Lower leg skin (tissue), 4 donors: ENCODE results near the gene SLC39A13. TPM values are rescaled to one million over a fixed set of nuclear protein-coding genes. Genes with fewer than 3 reads are reported as not detected.

Experiments
- DNase-seq, 2 donors: peaks; one replicate each; pipeline ENCODE4 v3.0.0-alpha.2; 2019; ENCODE audit warnings: low spot score in 2 of 2
- H3K4me3 ChIP-seq: fragments of 200-600 bp; sonication (generic); 2 replicates; pipeline ENCODE4 v1.5.1; 2017; ENCODE audit warnings: mild to moderate bottlenecking, low read depth; ENCODE audit not compliant: poor library complexity, severe bottlenecking
- POLR2A ChIP-seq, 2 donors: fragments of 450-650 bp; IDR thresholded peaks; one replicate each; pipeline ENCODE4 v1.6.1; 2016 to 2017; ENCODE audit warnings: antibody characterized with exemption in 2 of 2, mild to moderate bottlenecking in 1 of 2, moderate library complexity in 1 of 2
- WGBS, 2 donors: methylation state at CpG; one replicate each; pipeline ENCODE4 v1.1.5; 2018; 5-methylcytosine and 5-hydroxymethylcytosine counted together
- intact Hi-C: fragments of 100-400 bp; cut with DNase I; formaldehyde crosslinking; loops from one replicate; pipeline ENCODE4 v1.15.0; 2023; ENCODE audit warnings: low total_unique reads
- total RNA-seq, 4 donors: library from RNA; depleted of rRNA; stranded (reverse); fragments of >200 nt; gene quantifications; one replicate each; pipeline ENCODE4 v1.1.0, GENCODE V29; 2016
- TF ChIP-seq, protein P1 (sequence below), 3 donors: fragments of 450-650 bp; IDR thresholded peaks; one replicate each; pipeline ENCODE4 v1.5.1; 2016; ENCODE audit warnings: antibody characterized with exemption in 3 of 3, mild to moderate bottlenecking in 3 of 3, moderate library complexity in 2 of 3

Gene SLC39A13
- total RNA-seq, 4 donors from 2014 or later, result 22.9 to 59.2 (median 46.4) TPM

DNA sequence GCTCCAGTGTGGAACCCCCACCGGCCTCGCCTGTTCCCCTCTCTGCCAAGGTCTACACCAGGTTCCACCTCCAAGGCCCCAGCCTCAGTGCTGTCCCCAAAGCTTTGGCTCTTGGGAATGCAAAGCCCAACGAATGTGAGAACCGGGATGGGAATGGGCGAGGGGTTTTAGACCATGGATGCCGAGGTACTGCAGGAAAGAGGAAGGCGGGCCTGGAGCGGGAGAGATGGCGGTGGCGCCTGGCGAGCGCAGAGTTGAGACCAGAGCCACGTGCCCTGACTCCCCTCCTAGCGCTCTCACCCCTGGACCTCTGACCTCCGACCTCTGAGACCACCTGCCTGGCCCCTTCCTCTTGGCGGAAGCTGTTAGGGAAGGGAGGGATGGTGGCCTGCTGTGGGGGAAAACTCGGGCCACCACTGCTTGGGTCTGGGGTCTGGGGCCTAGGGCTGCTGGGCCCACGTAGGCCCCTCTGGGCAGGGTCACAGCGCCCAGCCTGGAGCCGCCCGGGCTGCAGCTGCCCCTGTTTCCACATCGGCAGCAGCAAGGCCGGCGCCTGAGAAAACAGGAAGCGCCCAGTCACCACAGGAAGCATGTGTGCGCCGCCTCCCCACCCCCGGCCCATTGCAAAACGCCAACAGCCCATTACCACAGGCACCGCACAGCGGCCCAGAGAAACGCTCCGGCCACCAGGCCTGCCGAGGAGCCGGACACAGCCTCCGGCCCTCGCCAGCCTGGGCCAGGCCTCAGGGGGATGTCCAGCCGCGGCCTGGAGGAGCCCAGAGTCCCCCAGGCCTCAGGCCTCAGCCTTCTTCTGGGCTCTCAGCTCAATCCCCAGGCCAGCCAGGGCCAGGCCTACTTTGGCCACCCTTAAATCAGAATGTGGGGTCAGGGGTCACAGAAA is 13.8 kb upstream of the SLC39A13 start:
- intact Hi-C loops, result no loop called here
- H3K4me3 ChIP-seq, result no peak overlapping the region
- no peak for TF ChIP-seq POLR2A (IDR thresholded peaks at IDR 0.05)
- TF ChIP-seq, protein P1, sequence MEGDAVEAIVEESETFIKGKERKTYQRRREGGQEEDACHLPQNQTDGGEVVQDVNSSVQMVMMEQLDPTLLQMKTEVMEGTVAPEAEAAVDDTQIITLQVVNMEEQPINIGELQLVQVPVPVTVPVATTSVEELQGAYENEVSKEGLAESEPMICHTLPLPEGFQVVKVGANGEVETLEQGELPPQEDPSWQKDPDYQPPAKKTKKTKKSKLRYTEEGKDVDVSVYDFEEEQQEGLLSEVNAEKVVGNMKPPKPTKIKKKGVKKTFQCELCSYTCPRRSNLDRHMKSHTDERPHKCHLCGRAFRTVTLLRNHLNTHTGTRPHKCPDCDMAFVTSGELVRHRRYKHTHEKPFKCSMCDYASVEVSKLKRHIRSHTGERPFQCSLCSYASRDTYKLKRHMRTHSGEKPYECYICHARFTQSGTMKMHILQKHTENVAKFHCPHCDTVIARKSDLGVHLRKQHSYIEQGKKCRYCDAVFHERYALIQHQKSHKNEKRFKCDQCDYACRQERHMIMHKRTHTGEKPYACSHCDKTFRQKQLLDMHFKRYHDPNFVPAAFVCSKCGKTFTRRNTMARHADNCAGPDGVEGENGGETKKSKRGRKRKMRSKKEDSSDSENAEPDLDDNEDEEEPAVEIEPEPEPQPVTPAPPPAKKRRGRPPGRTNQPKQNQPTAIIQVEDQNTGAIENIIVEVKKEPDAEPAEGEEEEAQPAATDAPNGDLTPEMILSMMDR (IDR thresholded peaks at IDR 0.05), result no peak
- DNase-seq, result peak in 1 of 2 donors; percentile 31
- 76 to 85% methylated on average over 22 to 25 of the region's 39 CpGs for WGBS, 2 donors

- intact Hi-C loops, result no loop called here
Measured at GRCh38 chr11:47395223-47396048, 13.0 kb upstream of the SLC39A13 start.

GRCh38 chr11:47396049-47396320 is 12.4 kb upstream of the SLC39A13 start:
- intact Hi-C loops, result no loop called here
- WGBS, 2 donors, result 80 to 86% methylated on average over 3 of the region's 3 CpGs

More at GRCh38 chr11:47395223-47396048, 13.0 kb upstream of the SLC39A13 start:
- no peak overlapping the region for H3K4me3 ChIP-seq
- TF ChIP-seq, protein P1 (IDR thresholded peaks at IDR 0.05), result no peak
- TF ChIP-seq POLR2A (IDR thresholded peaks at IDR 0.05), result no peak
- no peak for DNase-seq
- WGBS, 2 donors, result 74 to 75% methylated on average over 23 to 25 of the region's 25 CpGs

DNA sequence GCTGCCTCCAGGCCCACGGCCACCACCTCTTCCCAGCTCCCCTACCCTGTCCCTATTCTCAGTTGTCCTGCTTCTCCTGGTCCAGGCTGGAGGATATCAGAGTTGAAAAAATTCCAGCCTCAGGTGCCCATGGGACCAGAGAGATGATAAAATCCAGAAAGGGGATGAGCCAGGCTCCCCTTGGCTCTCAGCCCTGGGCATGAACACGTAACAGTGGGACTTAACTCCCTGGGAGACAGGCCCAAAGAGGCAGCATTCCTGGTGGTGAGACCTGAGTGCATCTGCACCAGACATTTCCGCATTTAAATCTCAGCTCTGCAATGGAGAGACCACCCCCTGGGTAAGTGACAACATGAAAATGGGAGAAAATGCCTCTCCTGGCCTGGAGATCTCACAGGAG is 10.4 kb upstream of the SLC39A13 start:
- TF ChIP-seq, protein P1 (IDR thresholded peaks at IDR 0.05), result no peak
- no peak for TF ChIP-seq POLR2A (IDR thresholded peaks at IDR 0.05)
- H3K4me3 ChIP-seq, result no peak overlapping the region
- WGBS, 2 donors, result 48 to 67% methylated on average over 3 of the region's 3 CpGs
- DNase-seq, result no peak
- intact Hi-C loops, result no loop called here

More at GRCh38 chr11:47396049-47396320, 12.4 kb upstream of the SLC39A13 start:
- DNase-seq, result no peak
- TF ChIP-seq POLR2A (IDR thresholded peaks at IDR 0.05), result no peak
- no peak overlapping the region for H3K4me3 ChIP-seq

DNA sequence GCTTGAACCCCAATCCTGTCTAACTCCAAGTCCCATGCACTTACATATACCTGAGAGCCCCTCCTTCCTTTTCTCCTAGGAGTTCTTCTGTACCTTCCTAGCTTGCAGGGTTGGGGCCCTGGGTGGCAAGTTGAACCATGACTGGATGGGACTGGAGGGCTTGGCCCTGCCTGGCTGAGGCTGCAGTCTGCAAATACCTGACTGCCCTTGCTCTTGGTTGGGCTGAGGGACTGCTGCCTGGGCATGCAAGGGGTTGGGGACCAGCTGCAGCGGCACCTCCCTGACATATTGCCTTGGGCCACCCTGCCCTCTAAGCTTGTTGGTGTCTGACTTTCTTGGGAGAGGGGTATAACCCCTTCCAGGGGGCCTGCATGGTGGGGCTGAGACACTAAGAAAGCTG is 9.8 kb upstream of the SLC39A13 start:
- intact Hi-C loops, result no loop called here
- no peak overlapping the region for H3K4me3 ChIP-seq
- TF ChIP-seq POLR2A (IDR thresholded peaks at IDR 0.05), result no peak
- TF ChIP-seq, protein P1 (IDR thresholded peaks at IDR 0.05), result no peak
- 50 to 100% methylated on average over 1 of the region's 1 CpG for WGBS, 2 donors
- DNase-seq, result no peak
